Mesenchymal stem cell (in vitro differentiated cells and primary cell): ENCODE results near the gene CUTA.
A peak's percentile ranks its signal among the peaks of the same experiment; 100 is the strongest.

Source experiments
- DNase-seq: peaks from one replicate; pipeline ENCODE4 v3.0.0-alpha.2; 2013
- H2AFZ ChIP-seq: one replicate; pipeline ENCODE4 v1.6.1; 2013; ENCODE audit warnings: low read depth, mild to moderate bottlenecking, control low read depth, inconsistent platforms, low read length, moderate library complexity
- H2AK5ac ChIP-seq: 2 replicates; pipeline ENCODE4 v1.6.1; 2013; ENCODE audit warnings: low read length, moderate library complexity, mild to moderate bottlenecking, inconsistent platforms; ENCODE audit not compliant: severe bottlenecking
- H2BK120ac ChIP-seq: one replicate; pipeline ENCODE4 v1.6.1; 2013; ENCODE audit warnings: low read depth, mild to moderate bottlenecking, inconsistent platforms, low read length, moderate library complexity
- H2BK12ac ChIP-seq, 2 experiments: one replicate each; pipeline ENCODE4 v1.6.1; 2013; ENCODE audit warnings: inconsistent platforms in 2 of 2, low read length in 2 of 2, mild to moderate bottlenecking in 2 of 2, moderate library complexity in 2 of 2, control low read depth in 1 of 2
- H2BK15ac ChIP-seq: one replicate; pipeline ENCODE4 v1.6.1; 2013; ENCODE audit warnings: mild to moderate bottlenecking, low read depth, inconsistent platforms; ENCODE audit not compliant: poor library complexity, severe bottlenecking
- H2BK5ac ChIP-seq: 2 replicates; pipeline ENCODE4 v1.6.1; 2013; ENCODE audit warnings: low read depth, mild to moderate bottlenecking, low read length, control low read depth, inconsistent platforms; ENCODE audit not compliant: poor library complexity, severe bottlenecking
- H3K14ac ChIP-seq, 2 experiments: one replicate each; pipeline ENCODE4 v1.6.1; 2013; ENCODE audit warnings: inconsistent platforms in 2 of 2, low read length in 2 of 2, control low read depth in 1 of 2, mild to moderate bottlenecking in 1 of 2, moderate library complexity in 1 of 2
- H3K18ac ChIP-seq, 2 experiments: one replicate each; pipeline ENCODE4 v1.6.1; 2013; ENCODE audit warnings: inconsistent platforms in 2 of 2, low read length in 2 of 2, control low read depth in 1 of 2, low read depth in 1 of 2, mild to moderate bottlenecking in 1 of 2
- H3K23ac ChIP-seq, 2 experiments: one replicate each; pipeline ENCODE4 v1.6.1; 2013; ENCODE audit warnings: inconsistent platforms in 2 of 2, low read length in 2 of 2, mild to moderate bottlenecking in 2 of 2, moderate library complexity in 2 of 2, control low read depth in 1 of 2
- H3K27ac ChIP-seq: 2 replicates; pipeline ENCODE4 v1.5.1; 2013; ENCODE audit warnings: mild to moderate bottlenecking, moderate library complexity, low read length, control low read depth, inconsistent platforms; ENCODE audit not compliant: poor library complexity, severe bottlenecking
- H3K27me3 ChIP-seq, 2 experiments: 2 replicates each; pipeline versions ENCODE4 v1.6.1 to v1.7.0; 2013; ENCODE audit warnings: low read length in 2 of 2, mild to moderate bottlenecking in 2 of 2, moderate library complexity in 2 of 2, control low read depth in 1 of 2, inconsistent platforms in 1 of 2; ENCODE audit not compliant: control insufficient read depth in 1 of 2, insufficient read depth in 1 of 2
- H3K36me3 ChIP-seq, 2 experiments: 2 replicates each; pipeline versions ENCODE4 v1.6.1 to v1.7.0; 2013; ENCODE audit warnings: low read length in 2 of 2, control low read depth in 1 of 2, inconsistent platforms in 1 of 2, low read depth in 1 of 2, mild to moderate bottlenecking in 1 of 2; ENCODE audit not compliant: insufficient read depth in 2 of 2, control insufficient read depth in 1 of 2
- H3K4ac ChIP-seq, 2 experiments: one replicate each; pipeline ENCODE4 v1.6.1; 2013; ENCODE audit warnings: inconsistent platforms in 2 of 2, low read length in 2 of 2, mild to moderate bottlenecking in 2 of 2, moderate library complexity in 2 of 2, control low read depth in 1 of 2, low read depth in 1 of 2
- H3K4me1 ChIP-seq: 2 replicates; pipeline ENCODE4 v1.6.1; 2013; ENCODE audit warnings: low read depth, low read length, control low read depth; ENCODE audit not compliant: control insufficient read depth, insufficient read depth
- H3K4me2 ChIP-seq: 2 replicates; pipeline ENCODE4 v1.6.1; 2013; ENCODE audit warnings: low read length, mild to moderate bottlenecking, inconsistent platforms; ENCODE audit not compliant: poor library complexity, severe bottlenecking
- H3K4me3 ChIP-seq, 2 experiments: 2 replicates each; pipeline versions ENCODE4 v1.5.1 to v1.7.0; 2013; ENCODE audit warnings: low read length in 2 of 2, mild to moderate bottlenecking in 2 of 2, control low read depth in 1 of 2, low read depth in 1 of 2; ENCODE audit not compliant: insufficient read depth in 1 of 2
- H3K79me1 ChIP-seq: replicated peaks from 2 replicates; pipeline ENCODE4 v1.6.1; 2013; ENCODE audit warnings: mild to moderate bottlenecking, control low read depth, low read length, inconsistent platforms; ENCODE audit not compliant: poor library complexity, severe bottlenecking
- H3K9ac ChIP-seq: 2 replicates; pipeline ENCODE4 v1.7.0; 2013; ENCODE audit warnings: mild to moderate bottlenecking, low read length, moderate library complexity
- H3K9me3 ChIP-seq: 2 replicates; pipeline ENCODE4 v1.7.0; 2013; ENCODE audit warnings: mild to moderate bottlenecking, low read length; ENCODE audit not compliant: control insufficient read depth
- H4K8ac ChIP-seq: one replicate; pipeline ENCODE4 v1.6.1; 2013; ENCODE audit warnings: inconsistent platforms, mild to moderate bottlenecking, low read length, moderate library complexity
- H4K91ac ChIP-seq: one replicate; pipeline ENCODE4 v1.6.1; 2013; ENCODE audit warnings: mild to moderate bottlenecking, low read length, inconsistent platforms
- WGBS: methylation state at CpG from one replicate; pipeline ENCODE4 v1.1.7; 2013; ENCODE audit warnings: mixed read lengths; 5-methylcytosine and 5-hydroxymethylcytosine counted together

CUTA gene

GRCh38 chr6:33442283-33442682 is 24.4 kb upstream of the CUTA start:
- Histone ChIP-seq H3K27ac (no peak overlapping the region), H4K8ac (no peak overlapping the region), H3K9me3 (no peaks in the 10 kb centered on the region), H3K4me1 (no peaks in the 10 kb centered on the region), H2BK5ac (no peak overlapping the region), H3K18ac (no peak overlapping the region), H2BK15ac (no peak overlapping the region), H3K4me2 (no peak overlapping the region), H3K9ac (no peak overlapping the region), H3K4me3 (no peak overlapping the region), H3K36me3 (peaks cover 80 to 90% of the 10 kb centered on the region in 2 experiments), H2BK120ac (no peak overlapping the region), H3K23ac (no peak overlapping the region), H2AFZ (no peak overlapping the region), H2AK5ac (no peak overlapping the region), H3K27me3 (no peaks in the 10 kb centered on the region), H4K91ac (peak overlapping the region; percentile 12), H2BK12ac (no peak overlapping the region), H3K4ac (no peak overlapping the region), H3K14ac (no peak overlapping the region), H3K79me1 (peaks cover 17% of the 10 kb centered on the region)
- DNase-seq, result no peak
- WGBS, result 95% methylated on average over 8 of the region's 8 CpGs

- H3K23ac ChIP-seq, result no peak overlapping the region
Measured at GRCh38 chr6:33441457-33441856, 23.6 kb upstream of the CUTA start.

GRCh38 chr6:33440649-33441309 is 22.9 kb upstream of the CUTA start:
- no peak overlapping the region for H2AFZ ChIP-seq
- 94% methylated on average over 18 of the region's 19 CpGs for WGBS
- no peak overlapping the region for H4K8ac ChIP-seq
- no peaks in the 10 kb centered on the region for H3K27me3 ChIP-seq
- H2BK120ac ChIP-seq, result no peak overlapping the region
- H2BK12ac ChIP-seq, result no peak overlapping the region
- H3K79me1 ChIP-seq, result peaks cover 19% of the 10 kb centered on the region
- H3K36me3 ChIP-seq, result peaks cover 79 to 89% of the 10 kb centered on the region in 2 experiments
- no peak overlapping the region for H3K4ac ChIP-seq
- no peak overlapping the region for H3K4me3 ChIP-seq
- no peaks in the 10 kb centered on the region for H3K9me3 ChIP-seq
- H3K4me1 ChIP-seq, result no peaks in the 10 kb centered on the region
- peak overlapping the region; percentile 28 for H4K91ac ChIP-seq
- no peak overlapping the region for H3K14ac ChIP-seq
- H3K18ac ChIP-seq, result no peak overlapping the region
- H2BK15ac ChIP-seq, result no peak overlapping the region
- no peak overlapping the region for H2BK5ac ChIP-seq
- H3K27ac ChIP-seq, result no peak overlapping the region
- H3K23ac ChIP-seq, result no peak overlapping the region
- no peak overlapping the region for H2AK5ac ChIP-seq
- H3K9ac ChIP-seq, result no peak overlapping the region
- DNase-seq, result no peak
- no peak overlapping the region for H3K4me2 ChIP-seq

More at GRCh38 chr6:33441457-33441856, 23.6 kb upstream of the CUTA start:
- DNase-seq, result no peak
- Histone ChIP-seq H2AFZ (no peak overlapping the region), H3K79me1 (peaks cover 21% of the 10 kb centered on the region), H4K91ac (no peak overlapping the region), H2BK12ac (no peak overlapping the region), H3K14ac (no peak overlapping the region), H2AK5ac (no peak overlapping the region), H2BK15ac (no peak overlapping the region), H3K4me3 (no peak overlapping the region), H3K4ac (no peak overlapping the region), H3K36me3 (peaks cover 81 to 90% of the 10 kb centered on the region in 2 experiments), H4K8ac (no peak overlapping the region), H3K18ac (no peak overlapping the region), H2BK5ac (no peak overlapping the region), H3K4me1 (no peaks in the 10 kb centered on the region), H3K9ac (no peak overlapping the region), H3K4me2 (no peak overlapping the region), H3K27me3 (no peaks in the 10 kb centered on the region), H3K27ac (no peak overlapping the region), H2BK120ac (no peak overlapping the region), H3K9me3 (no peaks in the 10 kb centered on the region)
- WGBS, result over 99% methylated on average over 9 of the region's 9 CpGs

- H3K27ac ChIP-seq, result no peak overlapping the region
- no peak overlapping the region for H2BK120ac ChIP-seq
- no peak for DNase-seq
- no peak overlapping the region for H2BK5ac ChIP-seq
- H3K18ac ChIP-seq, result no peak overlapping the region
- H3K23ac ChIP-seq, result no peak overlapping the region
- H3K4me2 ChIP-seq, result no peak overlapping the region
- H4K8ac ChIP-seq, result no peak overlapping the region
- no peak overlapping the region for H2AK5ac ChIP-seq
- H3K4me1 ChIP-seq, result no peaks in the 10 kb centered on the region
- H3K4ac ChIP-seq, result no peak overlapping the region
- H2BK15ac ChIP-seq, result no peak overlapping the region
- H3K9ac ChIP-seq, result no peak overlapping the region
- 86% methylated on average over 9 of the region's 9 CpGs for WGBS
- peaks cover 86 to 93% of the 10 kb centered on the region in 2 experiments for H3K36me3 ChIP-seq
- no peak overlapping the region for H4K91ac ChIP-seq
- no peak overlapping the region for H3K4me3 ChIP-seq
- no peaks in the 10 kb centered on the region for H3K9me3 ChIP-seq
- no peak overlapping the region for H2BK12ac ChIP-seq
- H3K27me3 ChIP-seq, result no peaks in the 10 kb centered on the region
- no peak overlapping the region for H2AFZ ChIP-seq
- H3K14ac ChIP-seq, result no peak overlapping the region
- peaks cover 24% of the 10 kb centered on the region for H3K79me1 ChIP-seq
Measured at GRCh38 chr6:33439956-33440648, 22.2 kb upstream of the CUTA start.
